GM12878 (cell line): ENCODE measurements around the gene MEIOB. TPM values are rescaled to one million over a fixed set of nuclear protein-coding genes. Genes with fewer than 3 reads are reported as not detected.

ENCODE experiments used
- ATAC-seq: fragments of 200-7000 bp; cut with Tn5 transposase; 3 replicates; pipeline ENCODE4 v1.9.1; 2020; ENCODE audit warnings: mild to moderate bottlenecking, moderate library complexity
- BruUV-seq: library from RNA; stranded (reverse); fragments of 400-500 nt; replicated peaks from 2 replicates; lab custom pipeline; 2021; lab: Mats Ljungman, UMichigan
- CTCF ChIA-PET: fragments of 300-600 bp; sonication (Branson Sonifier 250); formaldehyde crosslinking; extraction: SDS; loops from one replicate; lab custom pipeline; 2021; ENCODE audit warnings: inconsistent platforms; lab: Yijun Ruan, JAX
- POLR2A ChIA-PET: fragments of 350-600 bp; formaldehyde crosslinking; extraction: SDS; loops from one replicate; lab custom pipeline; 2021; ENCODE audit warnings: inconsistent platforms; lab: Charles Lee
- RAD21 ChIA-PET: fragments of 300-600 bp; sonication (Branson Sonifier 250); formaldehyde crosslinking; loops from one replicate; lab custom pipeline; 2023; ENCODE audit warnings: antibody characterized with exemption; ENCODE audit not compliant: unreplicated experiment; lab: Charles Lee
- SMC1A ChIA-PET: fragments of 300-600 bp; sonication (Branson Sonifier 250); formaldehyde crosslinking; loops from one replicate; lab custom pipeline; 2023; ENCODE audit not compliant: unreplicated experiment, uncharacterized antibody; lab: Charles Lee
- DNase-seq: peaks from one replicate; pipeline ENCODE4 v3.0.0-alpha.2; 2011; ENCODE audit warnings: low read depth, low spot score
- FAIRE-seq: peaks from 3 replicates; lab custom pipeline; 2011; peaks lifted over from hg19 to GRCh38; lab: Jason Lieb, UNC
- H2AFZ ChIP-seq: 2 replicates; pipeline ENCODE4 v1.6.0; 2011; ENCODE audit warnings: low read depth, low read length, control low read depth; ENCODE audit not compliant: control insufficient read depth
- H3K27ac ChIP-seq: 2 replicates; pipeline ENCODE4 v1.5.1; 2011; ENCODE audit warnings: control low read depth; ENCODE audit not compliant: control insufficient read depth, insufficient read depth
- H3K27me3 ChIP-seq, 2 experiments: replicated peaks in 1 of 2; 2 replicates each; pipeline versions ENCODE4 v1.6.0 to v1.6.1; 2011; ENCODE audit warnings: low read length in 1 of 2; ENCODE audit not compliant: control insufficient read depth in 2 of 2, insufficient read depth in 2 of 2
- H3K36me3 ChIP-seq, 2 experiments: 2 replicates each; pipeline ENCODE4 v1.5.1; 2011; ENCODE audit warnings: low read length in 1 of 2; ENCODE audit not compliant: control insufficient read depth in 2 of 2, insufficient read depth in 2 of 2
- H3K4me1 ChIP-seq: 2 replicates; pipeline ENCODE4 v1.6.1; 2011; ENCODE audit warnings: mild to moderate bottlenecking, low read length, moderate library complexity, mixed read lengths; ENCODE audit not compliant: control insufficient read depth, insufficient read depth
- H3K4me2 ChIP-seq: 2 replicates; pipeline ENCODE4 v1.6.0; 2011; ENCODE audit warnings: control low read depth; ENCODE audit not compliant: control insufficient read depth, insufficient read depth
- H3K4me3 ChIP-seq: fragments of 200-600 bp; sonication (generic); 2 replicates; pipeline ENCODE4 v1.5.1; 2016
- H3K79me2 ChIP-seq: 2 replicates; pipeline ENCODE4 v1.6.0; 2011; ENCODE audit warnings: low read length; ENCODE audit not compliant: control insufficient read depth, insufficient read depth
- H3K9ac ChIP-seq: 2 replicates; pipeline ENCODE4 v1.8.0; 2011; ENCODE audit warnings: low read length, control low read depth, mixed read lengths; ENCODE audit not compliant: control insufficient read depth, insufficient read depth
- H3K9me3 ChIP-seq: replicated peaks from 3 replicates; pipeline ENCODE4 v1.5.1; 2011; ENCODE audit warnings: mild to moderate bottlenecking, low read length; ENCODE audit not compliant: control insufficient read depth, insufficient read depth
- H4K20me1 ChIP-seq: 2 replicates; pipeline ENCODE4 v1.6.0; 2011; ENCODE audit not compliant: control insufficient read depth, insufficient read depth
- CTCF ChIP-seq, 3 experiments: IDR thresholded peaks in 2 of 3; conservative IDR thresholded peaks in 1 of 3; 2 replicates each; pipeline ENCODE4 v1.5.1; 2011; ENCODE audit warnings: low read depth in 3 of 3, low read length in 3 of 3, mild to moderate bottlenecking in 3 of 3, control low read depth in 2 of 3, moderate library complexity in 2 of 3, inconsistent platforms in 1 of 3, mixed read lengths in 1 of 3; ENCODE audit not compliant: control insufficient read depth in 2 of 3, insufficient read depth in 1 of 3; ENCODE audit errors: extremely low read depth in 1 of 3
- KDM1A ChIP-seq: fragments of 200-600 bp; sonication (generic); IDR thresholded peaks from 2 replicates; pipeline ENCODE4 v1.6.1; 2016; ENCODE audit warnings: borderline replicate concordance
- RAD21 ChIP-seq: IDR thresholded peaks from 2 replicates; pipeline ENCODE4 v1.6.1; 2011; ENCODE audit warnings: mild to moderate bottlenecking, low read depth, low read length, moderate library complexity; ENCODE audit not compliant: insufficient read depth
- WGBS: methylation state at CpG from one replicate; pipeline ENCODE4 v1.1.6; 2016; ENCODE audit warnings: low lambda C conversion rate; ENCODE audit not compliant: insufficient replicate concordance, insufficient coverage; ENCODE audit errors: missing lambda C conversion rate; 5-methylcytosine and 5-hydroxymethylcytosine counted together
- in situ Hi-C: fragments of 300-500 bp; cut with MboI; formaldehyde crosslinking; loops from 9 replicates; pipeline ENCODE4 v1.14.3; 2018; ENCODE audit warnings: mixed read lengths
- intact Hi-C: fragments of 100-400 bp; cut with micrococcal nuclease; formaldehyde crosslinking; loops from one replicate; pipeline ENCODE4 v1.14.2; 2022; ENCODE audit not compliant: unreplicated experiment
- polyA plus RNA-seq, 11 experiments: library from polyadenylated mRNA; depleted of rRNA in 4 of 11; unstranded in 6 of 11; stranded (reverse) in 5 of 11; fragments of >200 nt; fragmentation: Nextera tagmentation in 4 of 11; fragmentation: Illumina TruSeq in 1 of 11; extraction: Ambion mirVana in 4 of 11; extraction: Trizol in 1 of 11; gene quantifications; 1 replicate in 1 of 11; 2 replicates in 10 of 11; pipeline versions ENCODE4 v1.2.1 to v1.2.3, GENCODE V29; 2011 to 2016; ENCODE audit warnings: inconsistent platforms in 2 of 11, missing spikeins in 2 of 11, low read depth in 1 of 11
- total RNA-seq, 4 experiments: library from RNA; depleted of rRNA in 3 of 4; stranded (reverse); fragments of >200 nt in 3 of 4; fragmentation: Illumina TruSeq in 1 of 4; extraction: Trizol in 1 of 4; gene quantifications; 2 replicates each; pipeline versions ENCODE4 v1.2.1 to v1.2.3, GENCODE V29; 2013 to 2021
- TF ChIP-seq, protein P1 (sequence below): IDR thresholded peaks from 2 replicates; pipeline ENCODE4 v1.6.1; 2012; ENCODE audit warnings: low read depth, low read length, improper control_type of control experiment

The MEIOB gene
- total and polyA plus RNA-seq, 10 of the 15 experiments (the other 5 are each of a cell fraction or from before 2014, with no cell fraction given) = 0.04 to 0.26 (median 0.09) TPM; not detected in 5

DNA sequence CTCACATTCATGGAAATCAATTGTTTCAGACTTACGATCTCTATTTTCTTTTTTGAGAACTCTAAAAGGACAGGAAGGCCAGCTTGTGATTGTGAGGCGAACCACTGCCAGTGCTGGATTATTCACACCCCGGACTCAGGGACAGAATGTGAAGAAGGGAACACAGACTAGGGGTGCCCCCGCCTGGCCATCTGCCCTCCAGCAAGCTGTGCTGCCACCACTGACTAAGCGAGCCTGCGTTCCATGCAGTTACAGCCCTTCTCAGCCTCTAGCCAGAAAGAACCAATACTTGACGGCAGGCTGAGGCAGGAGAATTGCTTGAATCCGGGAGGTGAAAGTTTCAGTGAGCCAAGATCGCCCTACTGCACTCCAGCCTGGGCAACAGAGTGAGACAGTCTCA, 48.1 kb downstream of the MEIOB start:
- SMC1A ChIA-PET = interaction anchor here (0.8 to 1.6 kb wide), 2 partner anchors 41 to 403 kb away, joined by 3 read pairs; partner anchors contain the start of genes NUBP2 and SPSB3
- Histone ChIP-seq H2AFZ (no peak overlapping the region), H3K79me2 (peaks cover 17% of the 10 kb centered on the region), H3K36me3 (no peaks in the 10 kb centered on the region), H3K9ac (no peak overlapping the region), H3K4me2 (no peak overlapping the region), H3K4me1 (no peaks in the 10 kb centered on the region), H3K4me3 (no peak overlapping the region), H3K27me3 (no peaks in the 10 kb centered on the region), H3K9me3 (no peaks in the 10 kb centered on the region)
- no TSS peak for BruUV-seq
- intact Hi-C loops (no loop called here), in situ Hi-C loops (no loop called here)
- ATAC-seq (peak; percentile 14; the same call in 2 of the 3 replicates), DNase-seq (no peak)
- RAD21 ChIA-PET = interaction anchor here (1.5 kb wide), 1 partner anchor 41 kb away, joined by 6 read pairs; the partner anchor contains the start of genes NUBP2 and SPSB3
- 28% methylated on average over 9 of the region's 9 CpGs for WGBS
- CTCF ChIA-PET = interaction anchor here (1.1 to 1.2 kb wide), 2 partner anchors 43 to 52 kb away, joined by 3 read pairs; no protein-coding TSS in a partner anchor
- POLR2A ChIA-PET = no interaction called here
- TF ChIP-seq CTCF (IDR thresholded peaks at IDR 0.05 in 2 of 3, conservative IDR thresholded peaks at IDR 0.05 in 1 of 3; ENCODE audit: control insufficient read depth in 2 of 3, extremely low read depth in 1 of 3, insufficient read depth in 1 of 3, low read depth in 3 of 3, low read length in 3 of 3) (peak; percentile 27 to 43 (median 43); a peak in 4 of 6 replicates), RAD21 (peak; percentile 28), KDM1A (no peak)
- TF ChIP-seq, all 136 proteins: peak for 2
- no peak overlapping the region for H3K27ac ChIP-seq
- no peak for FAIRE-seq
- no peaks in the 10 kb centered on the region for H4K20me1 ChIP-seq

DNA sequence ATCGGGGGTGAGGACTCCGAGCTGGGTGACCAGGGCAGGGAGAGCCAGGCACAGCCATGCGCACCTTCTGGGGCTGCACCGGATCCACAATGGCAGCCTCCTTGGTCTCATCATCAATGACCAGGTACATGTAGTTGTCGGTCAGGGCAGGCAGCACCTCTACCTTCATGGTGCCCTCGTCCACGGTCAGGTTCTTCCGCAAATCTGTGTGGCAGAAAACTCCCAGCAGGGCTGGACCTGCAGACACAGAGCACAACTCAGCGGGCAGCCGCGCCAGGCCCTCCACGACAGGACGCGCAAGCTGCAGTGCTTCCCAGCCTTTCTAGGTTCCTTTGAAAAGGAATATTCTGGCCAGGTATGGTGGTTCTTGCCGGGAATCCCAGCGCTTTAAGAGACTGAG, 49.2 kb downstream of the MEIOB start:
- POLR2A ChIA-PET = interaction anchor here (0.6 kb wide), 1 partner anchor 34 kb away, joined by 8 read pairs; no protein-coding TSS in a partner anchor

More for the DNA sequence above, 49.2 kb downstream of the MEIOB start:
- DNase-seq (no peak), ATAC-seq (no peak), FAIRE-seq (no peak)
- H3K27ac ChIP-seq = no peak overlapping the region
- H4K20me1 ChIP-seq = no peaks in the 10 kb centered on the region
- no peak overlapping the region for H3K4me3 ChIP-seq
- ChIA-PET RAD21 (no interaction called here), SMC1A (interaction anchor here (0.8 kb wide), 1 partner anchor 402 kb away, joined by 3 read pairs; no protein-coding TSS in a partner anchor), CTCF (no interaction called here)
- no peak overlapping the region for H3K4me2 ChIP-seq
- H3K9ac ChIP-seq = no peak overlapping the region
- no peaks in the 10 kb centered on the region for H3K4me1 ChIP-seq
- 89% methylated on average over 16 of the region's 16 CpGs for WGBS
- H3K27me3 ChIP-seq = no peaks in the 10 kb centered on the region
- no peaks in the 10 kb centered on the region for H3K9me3 ChIP-seq
- no peaks in the 10 kb centered on the region for H3K36me3 ChIP-seq
- no TSS peak for BruUV-seq
- no peak overlapping the region for H2AFZ ChIP-seq
- intact Hi-C loops = no loop called here
- TF ChIP-seq, protein P1, sequence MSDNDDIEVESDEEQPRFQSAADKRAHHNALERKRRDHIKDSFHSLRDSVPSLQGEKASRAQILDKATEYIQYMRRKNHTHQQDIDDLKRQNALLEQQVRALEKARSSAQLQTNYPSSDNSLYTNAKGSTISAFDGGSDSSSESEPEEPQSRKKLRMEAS = no peak
- H3K79me2 ChIP-seq = peaks cover 8% of the 10 kb centered on the region
- in situ Hi-C loops = no loop called here
